GM21528 (cell line): ENCODE measurements around the gene SCNN1A.
A peak's percentile ranks its signal among the peaks of the same experiment; 100 is the strongest.

Source experiments
- ATAC-seq: cut with Tn5 transposase; IDR thresholded peaks from one replicate; pipeline ENCODE4 v1.9.1; 2021; ENCODE audit warnings: mild to moderate bottlenecking, moderate library complexity; ENCODE audit not compliant: unreplicated experiment, low FRiP score

SCNN1A gene

DNA sequence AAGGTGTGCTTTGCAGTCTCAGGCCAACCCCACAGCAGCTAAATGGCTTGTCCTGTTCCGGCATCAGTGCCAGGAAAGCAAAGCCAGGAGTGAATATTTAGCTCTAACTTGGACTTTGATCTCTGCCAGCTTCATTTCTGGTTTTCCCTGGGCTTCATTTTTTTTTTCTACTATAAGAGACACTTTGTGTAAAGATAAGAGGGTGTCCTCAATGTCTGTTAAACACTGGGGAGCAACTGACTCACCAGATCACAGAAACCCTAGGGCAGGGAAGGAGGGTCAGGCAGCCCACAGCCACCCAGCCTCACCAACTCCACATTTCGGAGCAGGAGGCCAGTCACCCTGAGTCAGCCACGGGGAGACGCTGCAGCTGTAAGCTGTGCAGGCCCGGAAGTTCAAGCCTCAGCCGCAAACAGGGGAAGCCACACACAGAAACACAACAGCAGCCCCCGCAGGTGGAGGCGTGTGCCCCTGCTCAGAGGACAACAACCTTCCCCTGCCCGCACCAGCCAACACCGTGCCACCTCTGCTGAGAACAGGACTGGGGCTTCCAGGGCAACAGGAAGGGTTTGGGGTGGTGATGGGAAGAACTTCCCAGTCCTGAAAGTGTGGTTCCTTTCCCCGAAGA lies 39.8 kb downstream of the SCNN1A start:
- peak; percentile 51 for ATAC-seq

DNA sequence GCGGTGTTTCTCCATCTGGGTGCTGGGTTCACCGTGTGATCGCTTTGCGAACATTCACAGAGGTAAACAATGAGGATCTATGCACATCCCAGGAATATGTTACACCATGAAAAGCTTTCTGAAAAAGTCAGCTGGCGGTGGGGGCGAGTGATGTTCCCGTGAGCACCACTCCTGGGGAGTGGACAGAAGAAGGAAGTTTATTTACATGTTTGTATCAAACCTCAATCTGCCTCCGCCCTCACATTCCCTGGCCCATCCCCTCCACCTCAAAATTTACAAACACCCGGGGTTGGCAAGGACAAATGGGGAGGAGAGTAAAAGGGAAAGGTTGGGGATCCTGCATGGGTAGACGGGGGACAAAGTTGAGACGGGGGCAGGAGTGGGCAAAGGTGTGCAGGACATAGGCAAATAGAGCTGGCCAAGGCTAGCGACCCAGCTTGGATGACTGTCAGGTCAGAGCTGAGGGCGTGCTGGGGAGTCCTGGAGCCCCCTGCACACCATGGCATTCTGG lies 40.4 kb downstream of the SCNN1A start:
- no peak for ATAC-seq

DNA sequence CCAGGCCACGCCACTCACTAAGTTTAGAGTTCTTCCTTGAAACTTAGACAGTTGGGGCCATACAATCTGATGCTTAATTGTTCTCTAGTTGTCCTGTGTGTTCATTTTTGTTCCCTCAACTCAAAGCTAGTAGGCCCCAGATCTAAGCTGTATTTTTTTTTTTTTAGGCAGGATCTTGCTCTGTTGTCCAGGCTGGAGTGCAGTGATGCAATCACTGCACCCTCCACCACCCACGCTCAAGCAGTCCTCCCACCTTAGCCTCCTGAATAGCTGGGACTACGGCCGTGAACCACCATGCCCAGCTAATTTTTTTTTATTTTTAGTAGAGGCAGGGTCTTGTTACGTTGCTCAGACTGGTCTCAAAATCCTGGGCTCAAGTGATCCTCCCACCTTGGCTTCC lies 41.0 kb downstream of the SCNN1A start:
- ATAC-seq = no peak

GRCh38 chr12:6333566-6333965 lies 41.8 kb downstream of the SCNN1A start:
- ATAC-seq = no peak

DNA sequence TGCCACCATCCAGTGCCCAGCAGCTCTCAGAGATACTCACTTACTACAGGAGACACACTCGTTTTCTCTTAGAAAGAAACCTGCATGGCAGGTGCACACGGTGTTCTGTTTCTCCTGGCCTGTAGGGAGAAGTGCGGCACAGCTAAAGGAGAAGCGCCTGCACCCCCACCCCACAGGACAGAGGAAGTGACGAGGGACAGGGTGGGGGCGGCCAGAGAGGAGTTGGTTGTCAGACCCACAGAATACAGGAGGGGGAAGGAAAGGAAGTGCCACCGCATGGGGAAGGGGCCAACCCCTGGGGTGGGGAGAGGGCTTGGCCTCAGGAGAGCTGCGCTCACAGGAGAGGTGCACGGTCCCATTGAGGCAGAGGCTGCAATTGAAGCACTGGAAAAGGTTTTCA lies 42.3 kb downstream of the SCNN1A start:
- no peak for ATAC-seq

DNA sequence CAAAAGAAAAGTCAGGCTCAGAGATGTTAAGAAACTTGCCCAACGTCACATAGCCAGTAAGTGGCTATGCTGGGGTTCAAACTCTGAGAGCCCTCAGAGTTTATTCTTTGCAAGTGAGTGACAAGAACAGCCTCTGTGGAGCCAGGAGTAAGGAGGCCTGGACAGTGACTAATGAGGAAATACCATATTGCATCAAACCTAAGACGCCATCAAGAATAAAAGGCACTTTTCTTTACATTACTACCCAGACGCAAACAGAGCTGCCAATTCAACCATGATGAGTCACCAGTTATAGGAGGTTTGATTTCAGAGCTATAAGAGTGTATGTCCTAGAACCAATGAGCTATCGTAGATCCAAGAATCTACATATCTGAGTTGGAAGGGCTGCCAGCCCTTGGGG lies 42.9 kb downstream of the SCNN1A start:
- ATAC-seq = no peak

DNA sequence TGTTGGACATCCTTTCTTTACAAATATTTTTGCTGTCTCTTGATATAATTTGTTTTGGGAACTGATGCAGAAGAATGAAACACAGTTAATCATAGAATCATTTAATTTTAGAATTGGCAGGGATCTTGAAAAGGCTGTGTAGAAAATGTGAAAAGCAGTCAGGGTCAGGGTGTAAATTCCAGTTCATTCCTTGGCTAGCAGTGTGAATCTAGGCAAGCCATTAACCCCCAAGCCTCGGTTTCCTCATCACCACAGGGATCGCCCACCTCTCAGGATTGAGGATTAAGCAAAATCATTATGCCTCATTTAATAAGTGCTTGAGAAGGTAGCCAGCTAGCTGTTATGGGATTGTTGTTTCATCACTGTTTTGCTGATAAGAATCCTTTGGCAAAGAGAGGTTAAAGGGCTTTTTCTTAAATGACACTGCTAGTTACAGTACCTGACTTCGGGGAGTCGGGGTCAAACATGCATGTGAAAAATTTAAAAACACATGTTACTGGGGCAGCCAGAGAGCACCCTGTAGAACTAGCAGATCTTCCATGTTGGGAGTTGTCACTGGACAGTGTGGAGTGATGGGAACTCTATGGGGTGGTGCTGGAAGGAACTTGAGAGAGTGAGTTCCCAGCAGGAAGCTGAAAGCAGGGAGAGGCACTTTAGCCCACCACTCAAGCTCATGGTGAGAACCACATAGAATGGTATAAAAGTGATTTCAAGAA lies 44.2 kb downstream of the SCNN1A start:
- ATAC-seq = no peak

- no peak for ATAC-seq
Measured at GRCh38 chr12:6330192-6330591, 45.2 kb downstream of the SCNN1A start.

DNA sequence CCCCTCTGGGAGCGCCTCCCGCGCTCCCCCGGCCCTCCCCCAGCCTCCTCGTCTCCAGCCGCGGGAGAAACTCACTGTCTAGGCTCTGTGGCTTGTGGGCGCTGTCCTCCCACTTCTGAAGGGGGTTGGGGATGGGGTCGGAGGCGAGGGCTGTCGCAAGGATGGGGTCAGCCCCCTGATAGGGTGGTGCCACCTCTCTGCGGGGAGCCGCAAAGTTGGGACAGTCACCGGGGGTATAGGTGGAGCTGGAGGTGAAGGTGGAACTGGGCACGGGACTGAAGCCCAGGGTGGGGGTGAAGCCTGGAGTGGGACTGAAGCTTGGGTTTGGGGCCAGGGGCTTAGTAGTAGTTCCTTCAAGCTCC lies 45.7 kb downstream of the SCNN1A start:
- no peak for ATAC-seq

DNA sequence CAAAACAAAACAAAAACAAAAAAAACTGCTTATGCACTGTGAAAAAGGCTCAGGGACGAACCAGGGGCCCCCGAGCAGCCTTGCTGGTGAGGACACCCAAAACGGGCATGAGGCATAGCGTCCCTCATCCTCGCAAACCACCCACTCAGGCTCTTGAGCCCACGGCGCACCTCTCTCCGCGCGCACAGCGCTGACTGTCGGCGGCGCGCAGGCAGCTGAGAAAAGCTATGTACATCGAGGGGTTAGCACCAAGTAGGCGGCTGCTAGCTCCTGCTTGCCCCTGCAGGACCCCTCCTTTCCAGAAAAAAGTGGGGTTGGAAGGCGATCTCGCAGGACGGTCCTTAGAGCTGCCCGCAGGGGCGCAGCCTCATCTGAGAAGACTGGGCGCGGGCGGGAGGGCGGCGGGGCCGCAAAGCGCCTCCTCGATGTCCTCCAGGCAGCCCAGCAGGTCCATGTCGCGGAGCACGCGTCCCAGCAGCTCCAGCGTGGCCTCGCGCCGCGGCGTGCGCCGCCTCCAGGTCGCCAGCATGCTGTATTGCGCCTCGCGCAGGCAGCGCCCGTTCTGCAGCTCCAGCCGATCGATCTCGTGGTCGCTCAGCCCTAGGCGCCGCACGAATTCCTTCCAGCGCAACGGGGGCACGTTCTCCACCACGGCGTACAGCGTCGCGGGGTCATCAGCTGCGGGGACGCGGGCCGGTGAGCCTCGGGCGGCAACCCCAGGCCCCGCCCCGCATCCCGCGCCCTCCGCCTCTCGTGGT lies 46.2 kb downstream of the SCNN1A start:
- no peak for ATAC-seq

DNA sequence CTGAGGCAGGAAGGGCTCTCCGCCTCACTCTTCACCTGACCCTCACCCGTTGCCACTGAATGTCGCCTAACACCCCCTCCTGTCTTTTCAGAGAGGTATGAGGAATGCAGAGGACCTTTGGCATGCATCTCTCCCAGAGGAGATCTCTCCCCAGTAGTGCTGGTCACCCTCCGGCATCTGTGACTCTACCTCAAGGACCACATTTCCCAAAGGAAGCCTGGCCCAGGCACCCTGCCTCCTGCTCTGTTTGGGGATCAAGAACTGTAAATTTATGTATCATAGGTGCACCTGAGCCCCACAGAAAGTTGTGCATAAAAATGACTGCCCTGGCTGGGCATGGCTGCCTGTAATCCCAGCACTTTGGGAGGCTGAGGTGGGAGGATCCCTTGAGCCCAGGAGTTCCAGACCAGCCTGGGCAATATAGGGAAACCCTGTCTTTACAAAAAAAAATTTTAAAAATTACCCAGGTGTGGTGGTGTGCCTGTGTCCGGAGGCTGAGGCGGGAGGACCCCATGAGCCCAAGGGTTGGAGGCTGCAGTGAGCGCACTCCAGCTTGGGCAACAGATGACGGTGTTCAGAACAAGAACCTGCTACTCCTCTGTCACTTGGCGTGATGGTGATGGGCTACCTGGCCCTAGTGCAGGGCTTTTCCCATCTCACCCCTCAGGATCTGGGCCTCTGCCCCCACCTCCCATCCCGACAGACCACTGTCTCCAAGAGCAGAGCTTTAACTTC lies 47.2 kb downstream of the SCNN1A start:
- ATAC-seq = no peak

DNA sequence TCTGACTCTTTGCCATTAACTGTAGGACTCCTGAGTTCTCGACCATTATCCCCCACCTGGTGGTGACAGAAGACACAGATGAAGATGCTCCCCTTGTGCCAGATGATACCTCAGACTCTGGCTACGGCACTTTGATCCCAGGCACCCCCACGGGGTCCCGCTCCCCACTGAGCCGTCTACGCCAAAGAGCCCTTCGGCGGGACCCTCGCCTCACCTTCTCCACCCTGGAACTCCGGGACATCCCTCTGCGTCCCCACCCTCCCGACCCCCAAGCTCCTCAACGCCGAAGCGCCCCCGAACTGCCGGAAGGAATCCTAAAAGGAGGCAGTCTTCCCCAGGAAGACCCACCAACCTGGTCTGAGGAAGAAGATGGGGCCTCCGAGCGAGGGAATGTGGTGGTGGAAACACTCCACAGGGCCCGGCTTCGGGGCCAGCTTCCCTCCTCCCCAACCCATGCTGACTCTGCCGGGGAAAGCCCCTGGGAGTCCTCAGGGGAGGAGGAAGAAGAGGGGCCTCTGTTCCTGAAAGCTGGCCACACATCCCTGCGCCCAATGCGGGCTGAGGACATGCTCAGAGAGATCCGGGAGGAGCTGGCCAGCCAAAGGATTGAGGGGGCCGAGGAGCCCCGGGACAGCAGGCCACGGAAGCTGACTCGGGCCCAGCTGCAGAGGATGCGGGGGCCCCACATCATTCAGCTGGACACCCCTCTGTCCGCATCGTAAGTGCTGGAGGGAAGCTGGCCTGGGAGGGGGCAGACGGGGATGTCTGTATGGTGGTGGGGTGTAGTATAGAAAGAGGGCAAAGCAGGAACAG lies 47.9 kb downstream of the SCNN1A start:
- no peak for ATAC-seq

GRCh38 chr12:6326316-6327228 lies 48.8 kb downstream of the SCNN1A start:
- ATAC-seq = no peak

DNA sequence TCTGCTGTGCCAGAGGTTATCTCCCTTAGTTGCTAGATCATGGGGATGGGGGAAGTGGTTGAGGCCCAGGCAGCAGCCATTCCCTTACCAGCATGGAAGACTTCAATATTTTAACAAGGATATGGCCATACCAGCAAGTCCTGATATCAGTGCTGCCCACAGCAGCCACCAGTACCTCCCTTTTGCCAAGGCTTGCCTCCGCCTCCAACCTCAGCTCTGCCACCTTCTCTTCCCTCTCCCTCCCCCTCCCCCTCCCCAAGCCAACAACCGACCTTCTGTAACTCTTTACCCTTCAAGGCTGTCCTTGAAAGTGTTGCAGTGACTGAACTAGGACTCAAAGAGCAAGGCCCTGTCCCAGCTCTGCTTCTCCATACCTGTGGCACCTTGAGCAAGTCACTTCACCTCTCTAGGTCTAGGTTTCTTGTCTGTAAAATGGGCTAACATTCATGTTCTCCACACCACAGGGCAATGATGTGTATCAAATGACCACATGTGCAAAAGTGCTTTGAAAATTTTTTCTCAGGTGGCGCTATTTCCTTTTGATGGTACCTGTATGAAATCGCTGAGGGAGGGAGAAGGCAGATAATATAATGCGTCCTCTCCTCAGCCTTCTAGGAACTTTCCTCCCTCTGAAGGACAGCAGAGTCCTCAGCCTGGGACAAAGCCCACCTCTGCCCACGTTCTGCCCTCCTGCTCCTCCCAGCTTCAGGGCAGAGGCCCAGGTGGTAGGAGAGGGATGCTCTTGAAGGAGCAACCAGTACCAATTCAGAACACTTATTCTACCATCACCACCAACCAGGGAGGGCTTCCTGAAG lies 50.2 kb downstream of the SCNN1A start:
- no peak for ATAC-seq

DNA sequence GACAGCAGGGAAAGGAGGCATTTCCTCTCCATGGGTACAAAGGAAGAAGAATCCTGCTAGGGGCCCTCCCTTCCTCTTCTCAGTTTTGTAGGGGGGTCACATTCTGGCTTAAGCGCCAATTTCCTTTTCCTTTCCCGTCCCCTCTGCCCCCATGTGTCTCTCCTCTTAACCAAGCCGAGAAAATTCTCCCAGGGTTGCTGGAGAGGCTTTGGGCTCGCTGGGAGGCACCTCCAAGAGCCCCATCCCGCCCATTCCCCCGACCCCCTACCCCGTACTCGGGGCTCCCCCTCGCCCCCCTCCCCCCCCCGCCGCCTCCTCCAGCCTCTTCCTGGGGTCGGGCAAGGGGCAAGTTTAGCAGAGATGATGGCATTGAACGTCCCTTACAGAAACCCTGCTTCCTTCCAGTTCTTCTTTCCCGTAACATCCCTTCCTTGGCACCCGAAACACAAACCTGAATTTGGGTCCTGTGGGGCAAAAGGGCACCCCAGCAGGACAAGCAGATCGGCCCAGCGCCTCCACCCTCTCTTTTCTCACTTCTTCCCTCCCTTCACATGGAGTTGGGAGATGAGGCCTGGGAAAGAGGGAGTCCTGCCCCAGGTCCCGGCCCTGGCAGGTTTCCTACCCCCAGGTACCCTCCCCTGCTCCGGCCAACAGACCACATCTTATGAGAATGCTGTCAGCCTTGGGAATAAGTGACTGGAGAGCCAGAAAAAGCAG lies 51.2 kb downstream of the SCNN1A start:
- no peak for ATAC-seq

- peak; percentile 63 for ATAC-seq
Measured at GRCh38 chr12:6323340-6323994, 51.9 kb downstream of the SCNN1A start.

GRCh38 chr12:6322969-6323339 lies 52.4 kb downstream of the SCNN1A start:
- ATAC-seq = peak; percentile 19
